GM08714 (cell line): ENCODE data around the gene TBL3.
A peak's percentile ranks its signal among the peaks of the same experiment; 100 is the strongest.

Source experiments
- H3K4me3 ChIP-seq: fragments of 200-500 bp; sonication (Bioruptor generic); 2 replicates; pipeline ENCODE4 v1.5.1; 2014; ENCODE audit warnings: mild to moderate bottlenecking, low read length, inconsistent platforms
- ZNF274 ChIP-seq: IDR thresholded peaks from 2 replicates; pipeline ENCODE4 v1.6.1; 2012; ENCODE audit warnings: mild to moderate bottlenecking, low read depth, low read length

Gene TBL3

GRCh38 chr16:1980770-1981087, 8.9 kb downstream of the TBL3 start:
- no peak overlapping the region for H3K4me3 ChIP-seq
- TF ChIP-seq ZNF274 = no peak

- TF ChIP-seq ZNF274 = no peak
- H3K4me3 ChIP-seq = no peak within 1 kb of the TSS
Measured at GRCh38 chr16:1981398-1981836, 9.6 kb downstream of the TBL3 start, which contains the start of gene NOXO1. Gene NOXO1, minus strand, starts transcription at chr16:1981469. Its CDS starts 290 bp downstream, at chr16:1981179.

DNA sequence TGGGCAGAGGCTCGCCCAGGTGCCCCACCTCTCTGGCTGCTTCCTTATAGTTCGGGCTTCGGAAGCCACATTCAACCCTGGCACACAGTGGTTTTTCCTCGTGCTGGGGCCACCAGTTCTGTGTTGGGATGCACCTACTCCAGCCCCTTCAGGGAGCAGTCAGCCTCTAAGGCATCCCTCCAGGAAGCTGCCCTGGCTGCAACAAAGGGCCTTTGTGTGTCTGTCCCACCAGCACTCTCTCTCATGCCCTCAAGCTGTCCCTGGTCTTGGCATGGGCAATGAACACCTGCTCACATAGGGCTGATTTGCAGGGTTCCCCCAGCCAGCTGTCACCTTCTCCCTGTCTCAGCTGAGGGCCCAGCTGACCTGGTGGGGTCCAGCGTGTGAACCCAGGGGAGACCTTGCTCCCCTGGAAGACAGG, 10.2 kb downstream of the TBL3 start:
- no peak for TF ChIP-seq ZNF274
- H3K4me3 ChIP-seq = no peak overlapping the region

DNA sequence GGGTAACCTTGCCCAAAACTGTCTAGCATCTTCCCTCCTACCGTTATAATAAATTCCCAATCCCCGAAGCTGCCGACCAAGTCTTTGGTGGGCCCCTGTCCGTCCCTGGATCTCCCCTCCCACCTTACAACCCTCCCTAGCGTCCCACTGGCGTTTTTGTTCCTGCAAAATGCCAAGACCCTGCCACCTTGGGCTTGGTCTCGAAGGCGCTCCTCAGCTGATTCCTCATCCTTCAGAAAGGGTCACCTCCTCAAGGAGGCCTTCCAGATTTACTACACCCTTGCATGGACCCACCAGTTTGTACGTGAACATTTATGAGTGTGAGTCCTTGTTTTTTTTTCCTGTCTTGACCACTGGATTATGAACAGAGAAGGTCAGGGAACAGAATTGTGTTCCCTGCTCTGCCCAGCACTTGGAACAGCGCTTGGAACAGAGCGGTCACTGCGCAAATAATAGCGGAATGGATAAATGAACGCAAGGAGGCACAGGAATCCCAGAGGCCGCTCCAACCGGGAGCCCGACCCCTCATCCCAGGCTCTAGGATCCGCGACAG, 11.2 kb downstream of the TBL3 start:
- H3K4me3 ChIP-seq = peak overlapping the region; percentile 88; the same call in 1 of the 2 replicates
- TF ChIP-seq ZNF274 = no peak

- no peak for TF ChIP-seq ZNF274
- peak within 1 kb of the TSS; percentile 88 for H3K4me3 ChIP-seq
Measured at GRCh38 chr16:1983544-1984346, 11.9 kb downstream of the TBL3 start, which contains the start of gene GFER. Gene GFER, plus strand, starts transcription at chr16:1984193. Its CDS starts 26 bp downstream, at chr16:1984219.

DNA sequence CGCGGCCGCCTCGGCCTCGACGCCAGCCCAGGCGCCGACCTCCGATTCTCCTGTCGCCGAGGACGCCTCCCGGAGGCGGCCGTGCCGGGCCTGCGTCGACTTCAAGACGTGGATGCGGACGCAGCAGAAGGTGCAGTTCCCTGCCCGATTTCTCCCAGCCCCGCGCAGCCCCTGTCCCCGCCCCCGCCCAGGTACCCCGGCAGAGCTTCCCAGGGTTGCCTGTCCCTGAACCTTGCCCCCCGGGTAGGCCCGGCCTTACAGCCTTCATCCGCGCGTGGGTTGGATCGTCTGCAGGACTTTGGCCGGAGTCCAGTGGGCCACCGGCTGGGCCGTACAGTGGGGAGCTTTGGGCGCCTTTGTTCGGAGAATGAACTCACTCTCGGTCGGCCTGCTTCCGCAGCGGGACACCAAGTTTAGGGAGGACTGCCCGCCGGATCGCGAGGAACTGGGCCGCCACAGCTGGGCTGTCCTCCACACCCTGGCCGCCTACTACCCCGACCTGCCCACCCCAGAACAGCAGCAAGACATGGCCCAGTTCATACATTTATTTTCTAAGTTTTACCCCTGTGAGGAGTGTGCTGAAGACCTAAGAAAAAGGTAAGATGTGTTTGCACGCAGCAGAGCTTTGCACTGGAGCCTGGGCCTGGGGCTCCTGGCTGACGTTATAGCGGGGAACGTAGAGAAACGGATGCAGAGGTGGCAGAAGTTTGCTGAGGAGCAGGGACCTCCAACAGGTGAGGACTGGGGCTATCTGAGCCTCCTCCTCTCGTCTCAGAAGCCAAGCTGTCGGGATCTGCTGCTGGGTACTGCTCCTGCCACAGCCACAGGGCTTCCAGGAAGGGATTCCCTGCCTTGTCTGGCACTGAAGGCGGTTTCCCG, 12.7 kb downstream of the TBL3 start:
- no peak for TF ChIP-seq ZNF274
- peak overlapping the region; percentile 88 for H3K4me3 ChIP-seq

- peak overlapping the region; percentile 88; the same call in 1 of the 2 replicates for H3K4me3 ChIP-seq
- TF ChIP-seq ZNF274 = no peak
Measured at GRCh38 chr16:1985466-1986150, 13.8 kb downstream of the TBL3 start.

- no peak for TF ChIP-seq ZNF274
Measured at GRCh38 chr16:1987198-1987597, 15.3 kb downstream of the TBL3 start.

GRCh38 chr16:1989209-1990100, 17.6 kb downstream of the TBL3 start, which contains the start of gene SYNGR3:
Gene SYNGR3, plus strand, starts transcription at chr16:1989970. Its CDS starts 133 bp downstream, at chr16:1990103.
- H3K4me3 ChIP-seq = peak within 1 kb of the TSS; percentile 44; the same call in 1 of the 2 replicates
- no peak for TF ChIP-seq ZNF274

More at GRCh38 chr16:1987198-1987597, 15.3 kb downstream of the TBL3 start:
- no peak overlapping the region for H3K4me3 ChIP-seq

GRCh38 chr16:1990101-1990350, 18.2 kb downstream of the TBL3 start:
- peak overlapping the region; percentile 44; the same call in 1 of the 2 replicates for H3K4me3 ChIP-seq
- TF ChIP-seq ZNF274 = no peak

DNA sequence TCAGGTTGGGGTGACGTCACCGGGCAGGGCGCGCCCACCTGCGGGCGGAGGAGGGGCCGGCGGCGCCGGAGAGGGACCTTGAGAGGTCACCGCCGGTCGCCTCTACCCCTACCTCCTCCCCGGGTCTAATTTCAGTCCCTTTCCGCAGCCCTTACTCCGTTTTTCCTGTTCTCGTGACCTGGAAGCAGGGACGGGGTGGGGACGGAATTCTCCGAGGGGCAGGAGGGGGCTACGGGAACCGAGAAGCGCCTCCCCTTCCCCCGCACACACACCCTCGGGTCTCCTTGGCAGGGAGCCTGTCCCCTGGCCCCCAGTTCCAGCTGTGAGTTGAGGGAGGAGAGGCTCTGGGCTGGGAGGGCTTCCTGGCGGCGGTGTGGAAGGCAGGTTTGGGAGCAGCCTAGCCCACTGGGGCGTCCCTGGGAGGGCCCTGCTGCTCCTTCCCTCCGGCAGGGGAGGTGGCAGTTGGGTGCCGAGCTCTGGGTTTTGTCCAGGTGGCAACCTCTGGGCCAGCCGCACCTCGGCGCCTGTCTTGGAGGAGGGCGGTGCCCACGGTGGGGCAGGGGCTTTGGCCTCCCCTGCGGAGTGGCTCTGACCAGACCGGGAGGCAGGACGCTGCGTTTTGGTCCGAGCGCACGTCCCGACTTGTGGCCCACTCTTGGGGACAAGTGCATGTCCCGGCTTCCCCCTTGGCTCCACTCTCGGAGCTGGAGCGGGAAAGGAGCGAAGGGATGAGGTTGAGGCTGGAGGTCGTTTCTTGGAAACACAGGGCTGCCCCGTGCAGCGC, 18.7 kb downstream of the TBL3 start:
- no peak for TF ChIP-seq ZNF274
- peak overlapping the region; percentile 44; the same call in 1 of the 2 replicates for H3K4me3 ChIP-seq

GRCh38 chr16:1991135-1991551, 19.3 kb downstream of the TBL3 start:
- H3K4me3 ChIP-seq = peak overlapping the region; percentile 52; the same call in 1 of the 2 replicates
- TF ChIP-seq ZNF274 = no peak
